ENCODE measurements around the gene USO1.
"Not testable (repeated sequence)": the region's sequence is repeated elsewhere in the genome, so short reads cannot be mapped to it uniquely, and the experiment has no call there.

The USO1 gene

DNA sequence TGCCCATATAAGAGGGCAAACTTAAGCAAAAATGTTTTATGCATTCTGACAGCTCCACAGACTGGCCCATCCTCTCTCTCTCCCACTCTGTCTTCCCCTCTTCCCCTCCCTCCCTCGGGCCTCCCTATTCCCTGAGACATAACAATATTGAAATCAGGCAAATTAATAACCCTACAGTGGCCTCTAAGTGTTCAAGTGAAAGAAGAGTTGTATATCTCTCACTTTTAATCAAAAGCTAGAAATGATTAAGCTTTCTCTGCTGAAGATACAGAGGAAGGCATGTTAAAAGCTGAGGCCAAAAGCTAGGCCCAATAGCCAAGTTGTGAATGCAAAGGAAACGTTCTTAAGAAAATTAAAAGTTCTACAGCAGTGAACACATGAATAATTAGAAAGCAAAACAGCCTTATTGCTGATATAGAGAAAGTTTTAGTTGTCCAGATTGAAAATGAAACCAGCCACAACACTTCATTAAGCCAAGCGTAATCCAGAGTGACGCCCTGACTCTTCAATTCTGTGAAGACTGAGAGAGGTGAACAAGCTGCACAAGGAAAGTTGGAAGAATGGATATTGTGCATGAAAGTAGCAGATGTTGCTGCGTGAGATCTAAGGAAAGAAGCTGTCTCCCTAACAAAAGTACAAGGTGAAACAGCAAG lies 54.9 kb downstream of the USO1 start:
- DNase-seq, result no peak

DNA sequence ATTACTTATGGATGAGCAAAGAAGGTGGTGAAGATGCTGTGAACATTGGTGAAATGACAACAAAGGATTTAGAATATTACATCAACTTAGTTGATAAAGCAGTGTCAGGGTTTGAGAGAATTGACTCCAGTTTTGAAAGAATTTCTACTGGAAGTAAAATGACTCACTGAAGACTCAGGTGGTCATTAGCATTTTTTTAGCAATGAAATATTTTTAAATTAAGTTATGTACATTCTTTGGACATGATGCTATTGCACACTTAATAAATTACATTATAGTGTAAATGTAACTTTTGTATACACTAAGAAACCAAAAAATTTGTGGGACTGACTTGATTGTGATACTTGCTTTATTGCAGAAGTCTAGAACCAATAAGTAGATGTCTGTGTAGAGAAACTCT lies 56.9 kb downstream of the USO1 start:
- DNase-seq, result no peak

DNA sequence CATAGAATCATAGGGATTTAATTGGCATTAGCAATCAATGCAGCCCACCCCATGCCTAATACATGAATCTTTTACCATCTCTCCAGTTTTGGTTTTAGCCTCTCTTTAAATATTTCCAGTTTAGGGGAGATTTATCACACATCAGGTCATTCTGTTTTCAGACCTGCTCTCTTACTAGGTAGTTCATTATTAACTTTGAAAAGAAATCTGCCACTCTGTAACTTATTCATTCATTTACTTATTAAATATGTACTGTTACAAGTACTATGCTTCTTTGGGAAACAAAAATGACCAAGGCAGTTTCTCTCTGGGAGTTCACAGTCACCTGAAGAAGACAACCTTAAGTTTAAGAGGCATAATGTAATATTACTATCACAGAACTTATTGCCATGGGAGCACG lies 62.1 kb downstream of the USO1 start:
- no peak for DNase-seq

DNA sequence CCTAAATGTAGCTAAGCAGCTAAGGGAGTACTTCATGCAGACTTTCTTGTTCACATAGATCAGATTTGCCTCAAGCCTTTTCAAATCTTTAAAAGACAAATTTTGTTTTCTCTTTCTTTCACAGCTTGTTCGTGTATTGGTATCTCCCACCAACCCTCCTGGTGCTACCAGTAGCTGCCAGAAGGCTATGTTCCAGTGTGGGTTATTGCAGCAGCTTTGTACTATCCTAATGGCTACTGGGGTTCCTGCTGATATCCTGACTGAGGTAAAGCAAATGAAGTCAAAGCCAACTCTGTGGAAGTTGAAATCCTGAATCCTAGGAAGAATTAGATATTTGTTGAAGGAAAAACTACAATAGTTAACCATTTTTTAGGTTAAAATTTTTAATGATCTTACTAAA lies 62.6 kb downstream of the USO1 start:
- DNase-seq, result no peak

DNA sequence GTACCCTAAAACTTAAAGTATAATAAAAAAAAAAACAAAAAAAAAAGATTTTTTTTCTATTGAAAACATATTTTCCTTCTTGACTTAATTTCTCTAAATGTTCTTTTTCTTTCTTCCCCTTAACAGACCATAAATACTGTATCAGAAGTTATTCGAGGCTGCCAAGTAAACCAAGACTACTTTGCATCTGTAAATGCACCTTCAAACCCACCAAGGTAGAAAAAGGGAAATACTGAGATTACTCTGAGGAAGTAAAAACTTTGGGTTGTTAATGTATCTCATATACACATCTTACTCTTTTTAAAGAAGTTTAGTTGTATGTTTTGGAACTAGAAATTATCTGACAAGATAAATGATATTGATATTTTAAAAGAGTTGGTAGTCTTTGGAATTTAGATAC lies 65.6 kb downstream of the USO1 start:
- DNase-seq, result no peak

DNA sequence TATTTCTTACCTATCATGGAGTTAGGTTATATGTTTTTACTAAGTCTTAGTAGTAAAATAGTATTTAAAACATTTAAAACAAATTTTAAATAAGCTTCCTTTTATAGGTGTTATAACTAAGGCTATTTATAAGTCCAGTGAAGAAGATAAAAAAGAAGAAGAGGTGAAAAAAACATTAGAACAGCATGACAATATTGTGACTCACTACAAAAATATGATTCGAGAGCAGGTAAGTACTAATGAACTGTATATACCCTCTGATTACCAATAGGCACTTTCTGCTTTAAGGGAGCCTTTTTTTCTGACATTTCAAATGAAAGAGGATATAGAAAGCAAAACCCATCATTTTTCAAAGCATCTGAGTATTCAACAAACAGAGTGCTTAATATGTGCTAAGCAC lies 76.6 kb downstream of the USO1 start:
- no peak for DNase-seq

DNA sequence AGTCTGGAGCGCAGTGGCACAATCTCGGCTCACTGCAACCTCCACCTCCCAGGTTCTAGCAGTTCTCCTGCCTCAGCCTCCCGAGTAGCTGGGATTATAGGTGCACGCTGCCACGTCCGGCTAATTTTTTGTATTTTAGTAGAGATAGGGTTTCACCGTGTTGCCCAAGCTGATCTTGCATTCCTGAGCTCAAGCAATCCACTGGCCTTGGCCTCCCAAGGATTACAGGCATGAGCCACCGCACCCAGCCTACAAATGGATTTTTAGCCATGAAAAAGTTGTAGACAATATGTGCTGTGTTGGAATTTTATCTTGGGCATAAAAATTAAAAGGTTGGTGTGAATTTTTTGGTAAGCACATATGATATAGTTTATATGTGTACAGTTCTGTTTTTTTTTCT lies 81.7 kb downstream of the USO1 start:
- not testable (repeated sequence) for DNase-seq

DNA sequence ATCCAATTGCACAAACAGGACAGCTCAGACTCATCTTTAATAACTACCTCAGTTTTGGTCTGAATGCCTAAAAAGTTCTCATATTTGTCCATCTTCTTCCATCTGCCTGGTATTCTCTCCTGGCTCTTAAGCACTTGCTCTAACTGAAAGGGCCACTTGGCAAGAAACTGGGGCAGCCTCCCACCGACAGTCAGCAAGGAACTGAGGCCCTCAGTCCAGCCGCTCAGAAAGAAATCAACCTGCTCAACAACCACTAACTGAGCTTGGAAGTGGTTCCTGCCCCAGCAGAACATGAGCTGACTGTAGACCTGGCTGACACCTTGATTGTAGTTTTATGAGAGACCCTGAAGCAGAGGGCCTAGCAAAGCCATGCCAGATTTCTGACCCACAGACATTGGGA lies 93.5 kb downstream of the USO1 start:
- no peak for DNase-seq

DNA sequence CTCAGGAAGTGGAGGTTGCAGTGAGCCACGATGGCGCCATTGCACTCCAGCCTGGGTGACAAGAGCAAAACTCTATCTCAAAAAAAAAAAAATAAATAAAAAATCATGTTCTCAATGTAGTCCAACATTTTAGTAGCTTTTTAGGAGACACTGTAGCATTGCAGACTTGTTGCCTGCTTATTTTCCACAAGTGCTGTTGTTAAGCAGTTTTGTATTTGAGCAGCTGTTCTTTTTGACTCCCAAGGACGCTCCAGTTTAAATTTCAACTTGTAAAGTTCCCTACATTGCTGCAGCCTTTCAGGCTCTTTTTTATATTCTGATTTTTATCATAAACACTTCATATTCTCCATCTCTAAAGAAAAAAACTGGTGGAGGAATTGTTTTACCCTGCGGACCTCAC lies 94.7 kb downstream of the USO1 start:
- DNase-seq, result no peak

DNA sequence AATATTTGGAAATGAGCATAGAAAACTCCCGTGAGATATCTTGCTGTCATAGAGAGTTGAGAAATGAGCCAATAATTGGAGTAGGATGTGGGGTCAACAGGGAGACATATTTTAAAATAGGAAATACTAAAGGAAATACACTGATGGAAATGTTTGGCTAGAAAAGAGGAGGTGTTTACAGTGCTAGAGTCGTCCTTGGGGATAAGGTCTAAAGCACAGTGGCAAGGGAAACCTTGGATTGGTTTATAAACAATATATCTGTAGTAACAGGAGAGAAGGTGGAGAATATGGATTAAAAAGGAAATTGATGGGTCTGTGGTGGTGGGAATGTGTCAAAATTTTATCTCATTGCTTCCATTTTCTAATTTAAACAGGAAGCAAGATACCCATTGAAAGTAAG lies 95.8 kb downstream of the USO1 start:
- DNase-seq, result no peak

DNA sequence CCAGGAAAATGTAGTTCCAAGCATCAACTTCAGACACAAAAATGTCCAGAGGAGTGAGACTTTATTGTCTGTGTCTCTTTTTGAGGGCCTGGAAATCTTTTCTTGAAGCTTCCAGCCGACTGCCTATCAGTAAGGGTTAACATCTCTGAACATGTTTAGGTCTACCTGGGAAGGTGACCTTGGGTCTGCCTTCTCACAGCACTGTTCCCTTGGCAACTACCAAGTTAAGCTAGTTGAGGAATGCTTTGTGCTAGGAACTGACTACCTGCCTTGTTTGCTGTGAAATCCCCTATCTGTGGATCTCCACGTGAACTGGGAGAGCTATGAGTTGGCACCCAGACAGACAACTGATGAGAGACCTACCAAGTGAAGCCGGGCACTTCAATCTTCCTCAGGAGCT lies 96.3 kb downstream of the USO1 start:
- no peak for DNase-seq

DNA sequence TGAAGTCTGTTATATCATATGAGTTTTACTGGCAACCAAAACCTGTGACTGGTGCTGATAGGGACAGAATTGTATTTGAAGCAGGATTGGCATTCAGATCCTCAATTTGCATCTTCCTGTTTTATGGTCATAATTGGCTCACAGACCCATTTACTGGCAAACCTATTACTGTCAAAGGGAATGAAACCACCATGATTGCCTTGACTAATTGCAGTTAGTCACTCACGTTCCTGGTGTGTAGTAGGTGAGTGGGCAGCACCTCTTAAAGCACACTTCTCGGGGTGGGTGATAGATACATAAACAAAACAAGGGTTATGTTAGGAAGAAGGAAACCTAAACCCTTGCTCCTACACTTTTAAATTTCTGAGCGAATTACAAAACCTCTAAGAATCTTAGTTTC lies 96.8 kb downstream of the USO1 start:
- no peak for DNase-seq

DNA sequence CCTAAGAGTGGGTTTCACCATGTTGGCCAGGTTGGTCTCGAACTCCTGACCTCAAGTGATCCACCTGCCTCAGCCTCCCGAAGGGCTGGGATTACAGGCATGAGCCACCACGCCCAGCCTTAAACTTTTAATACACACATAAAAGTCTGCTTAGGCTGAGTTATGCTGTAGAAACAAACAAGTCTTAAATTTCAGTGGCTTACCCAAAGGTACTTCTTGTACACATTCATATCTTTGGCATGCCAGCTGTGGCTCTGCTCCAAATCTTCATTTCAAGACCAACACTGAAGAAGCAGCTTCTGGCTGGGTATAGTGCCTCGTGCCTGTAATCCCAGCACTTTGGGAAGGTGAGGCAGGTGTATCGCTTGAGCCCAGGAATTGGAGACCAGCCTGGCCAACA lies 97.6 kb downstream of the USO1 start:
- DNase-seq, result no peak

DNA sequence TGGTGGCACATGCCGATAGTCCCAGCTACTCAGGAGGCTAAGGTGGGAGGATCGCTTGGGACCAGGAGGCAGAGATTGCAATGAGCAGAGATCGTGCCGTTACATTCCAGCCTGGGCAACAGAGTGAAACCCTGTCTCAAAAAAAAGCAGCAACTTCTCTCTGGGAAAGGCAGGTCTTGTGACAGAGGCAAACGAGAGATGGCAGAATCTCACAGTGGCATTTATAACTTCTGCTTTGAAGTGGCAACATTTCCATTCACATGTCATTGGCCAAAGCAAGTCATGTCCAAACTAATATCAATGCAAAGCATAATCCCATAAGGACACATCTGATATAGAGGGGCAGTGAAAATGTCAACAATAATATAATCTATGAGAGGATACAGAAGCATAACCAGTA lies 98.0 kb downstream of the USO1 start:
- no peak for DNase-seq

DNA sequence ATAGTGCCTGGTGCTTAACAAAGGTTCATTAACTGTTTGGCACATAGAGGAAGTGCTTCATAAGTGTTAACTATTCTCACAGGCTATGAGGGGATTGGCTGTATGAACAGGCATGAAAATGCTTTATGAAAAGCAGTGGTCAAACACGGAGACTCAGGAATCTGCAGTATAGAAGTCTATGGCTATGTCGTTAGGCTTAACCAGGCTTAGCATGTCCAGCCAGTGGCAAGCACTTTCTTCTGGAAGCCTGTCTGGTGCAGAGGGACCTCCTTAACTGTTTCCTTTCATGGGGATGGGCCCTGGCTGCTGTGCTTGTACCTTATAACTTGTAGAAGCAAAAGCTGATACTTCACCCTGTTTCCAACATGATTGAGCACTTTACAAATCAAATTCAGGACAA lies 99.4 kb downstream of the USO1 start:
- no peak for DNase-seq

DNA sequence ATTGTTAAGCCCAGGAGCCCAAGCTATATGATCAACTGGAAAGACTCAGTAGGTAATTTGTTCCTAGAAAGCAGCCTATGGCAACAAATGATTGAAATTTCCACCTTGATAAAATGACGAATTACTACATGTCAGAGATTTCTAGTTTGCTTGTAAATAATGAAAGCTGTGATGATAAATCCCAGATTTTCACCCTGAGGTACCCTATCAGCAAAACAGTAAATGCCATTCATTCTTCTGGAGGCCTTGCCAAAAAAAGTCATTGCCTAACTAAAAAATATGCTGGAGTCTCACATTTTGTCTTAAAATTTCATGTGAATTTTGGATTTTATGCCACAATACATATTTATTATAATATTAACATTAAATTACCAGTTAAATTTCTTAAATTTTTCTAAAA lies 106.5 kb downstream of the USO1 start:
- no peak for DNase-seq

DNA sequence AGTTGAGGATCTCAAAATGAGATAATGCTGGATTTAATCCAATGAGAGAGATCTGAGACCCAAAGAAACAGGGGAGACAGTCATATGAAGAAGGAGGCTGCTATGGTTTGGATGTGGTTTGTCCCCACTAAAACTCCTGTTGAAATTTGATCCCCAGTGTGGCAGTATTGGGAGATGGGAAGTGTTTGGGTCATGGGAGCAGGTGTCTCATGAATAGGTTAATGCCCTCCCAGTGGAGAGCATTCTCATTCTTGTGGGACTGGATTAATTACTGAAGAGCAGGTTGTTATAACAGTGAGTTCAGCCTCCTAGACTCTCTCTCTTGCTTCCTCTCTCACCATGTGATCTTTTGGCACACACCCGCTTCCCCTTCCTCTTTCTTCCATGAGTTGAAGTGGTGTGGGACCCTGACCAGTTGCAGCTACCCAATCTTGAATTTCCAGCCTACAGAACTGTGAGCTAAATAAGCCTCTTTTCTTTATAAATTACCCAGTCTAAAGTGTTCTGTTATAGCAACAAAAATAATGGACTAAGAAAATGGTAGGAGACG lies 107.6 kb downstream of the USO1 start:
- DNase-seq, result no peak

DNA sequence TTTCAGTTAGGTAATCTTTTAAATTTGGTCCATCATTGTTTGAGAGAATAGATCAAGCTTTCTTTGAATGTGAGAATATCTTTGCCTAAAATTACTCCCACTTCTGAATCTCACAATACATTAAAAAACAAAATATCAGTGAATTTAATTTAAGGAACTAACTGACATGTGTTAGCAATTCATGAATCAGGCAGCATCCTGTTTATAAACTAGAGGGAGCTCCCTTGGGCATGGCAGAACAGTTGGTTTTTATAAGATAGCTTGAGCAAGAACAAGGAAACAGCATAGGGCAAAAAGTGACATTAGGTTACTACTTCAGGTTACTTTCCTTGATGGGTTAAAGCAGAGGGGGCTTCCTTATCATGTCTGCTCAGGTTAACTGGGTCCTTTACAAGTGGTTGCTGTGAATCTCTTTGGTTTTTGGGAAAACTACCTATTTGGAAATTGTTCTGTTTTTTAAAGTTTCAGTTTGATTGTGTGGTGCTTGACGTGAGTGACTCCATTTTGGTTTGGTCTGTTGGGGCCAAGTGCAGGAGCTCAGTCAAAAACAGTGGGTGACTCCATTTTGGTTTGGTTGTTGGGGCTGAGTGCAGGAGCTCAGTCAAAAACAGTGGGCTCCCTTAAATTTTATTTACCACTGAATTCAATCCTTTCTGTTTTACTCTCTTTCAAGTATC lies 109.9 kb downstream of the USO1 start:
- DNase-seq, result no peak

DNA sequence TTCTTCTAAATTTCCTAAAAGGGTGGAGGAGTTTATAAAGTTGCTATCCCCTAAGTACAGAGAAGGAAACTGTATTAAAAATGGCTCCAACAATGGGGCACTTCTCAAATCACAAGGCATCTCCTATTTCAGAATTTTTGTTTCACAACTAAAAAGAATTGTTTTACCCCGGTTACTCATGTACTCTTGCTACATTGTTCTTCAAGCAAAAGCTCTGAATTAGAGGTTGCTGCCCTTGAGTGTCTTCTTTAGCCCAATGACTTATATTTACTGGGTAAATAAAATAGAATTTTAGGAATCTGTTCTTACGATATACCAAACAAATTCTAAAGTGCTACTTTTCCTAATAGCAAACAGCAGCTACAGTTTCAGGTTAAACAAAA lies 110.4 kb downstream of the USO1 start:
- no peak for DNase-seq

DNA sequence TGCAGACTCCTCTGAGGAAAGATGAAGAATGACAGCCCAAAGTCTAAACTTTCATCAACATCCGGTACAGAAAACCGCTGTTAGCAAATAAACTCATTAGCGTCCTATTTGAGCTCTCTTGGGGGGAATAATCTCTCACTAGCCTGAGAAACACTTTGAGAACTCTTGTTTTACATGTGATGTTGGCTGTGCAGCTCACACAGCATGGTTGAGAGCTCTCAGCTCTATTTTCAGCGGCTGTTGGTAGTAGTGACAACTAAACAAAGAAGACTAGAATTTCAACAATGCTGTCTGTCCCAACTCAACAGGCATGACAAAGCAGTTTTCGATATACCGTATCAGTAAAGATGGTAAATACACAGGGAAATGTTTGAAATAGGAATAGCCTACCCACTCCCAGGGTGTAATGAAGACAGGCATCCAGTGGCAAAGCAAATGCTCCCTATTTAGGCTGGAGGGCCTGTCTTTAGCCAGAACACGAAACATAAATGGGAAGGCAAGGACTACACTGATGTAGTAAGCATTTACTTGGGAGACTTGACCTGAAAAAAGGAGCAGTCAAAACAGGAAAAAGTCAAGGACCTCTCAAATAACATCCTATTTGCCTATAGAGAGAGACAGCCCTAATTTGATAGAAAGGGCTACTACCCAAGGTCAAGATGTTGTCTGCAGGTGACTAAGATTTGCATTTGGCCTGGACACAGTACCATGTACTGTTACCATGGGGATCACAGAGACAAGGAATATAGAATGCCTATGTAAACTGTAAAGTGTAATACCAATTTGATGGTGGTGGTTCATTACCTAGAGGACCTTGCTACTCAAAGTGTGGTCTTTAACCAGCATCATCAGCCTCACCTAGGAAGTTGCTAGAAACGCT lies 117.5 kb downstream of the USO1 start:
- DNase-seq, result no peak

DNA sequence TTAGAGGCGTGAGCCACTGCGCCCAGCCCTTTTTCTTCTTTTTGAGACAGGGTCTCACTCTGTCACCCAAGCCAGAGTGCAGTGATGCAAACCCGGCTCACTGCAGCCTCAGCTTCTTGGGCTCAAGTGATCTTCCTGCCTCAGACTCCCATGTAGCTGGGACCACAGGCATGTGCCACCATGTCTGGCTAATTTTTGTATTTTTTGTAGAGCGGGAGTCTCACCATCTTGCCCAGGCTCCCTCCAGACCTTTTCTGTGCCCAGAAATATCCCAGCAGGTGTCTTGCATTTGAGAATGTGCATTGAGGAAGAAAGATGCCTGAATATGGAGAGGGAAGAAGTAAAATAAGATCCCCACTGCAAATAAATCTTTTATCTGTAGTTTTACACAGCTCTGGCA lies 119.2 kb downstream of the USO1 start:
- no peak for DNase-seq

DNA sequence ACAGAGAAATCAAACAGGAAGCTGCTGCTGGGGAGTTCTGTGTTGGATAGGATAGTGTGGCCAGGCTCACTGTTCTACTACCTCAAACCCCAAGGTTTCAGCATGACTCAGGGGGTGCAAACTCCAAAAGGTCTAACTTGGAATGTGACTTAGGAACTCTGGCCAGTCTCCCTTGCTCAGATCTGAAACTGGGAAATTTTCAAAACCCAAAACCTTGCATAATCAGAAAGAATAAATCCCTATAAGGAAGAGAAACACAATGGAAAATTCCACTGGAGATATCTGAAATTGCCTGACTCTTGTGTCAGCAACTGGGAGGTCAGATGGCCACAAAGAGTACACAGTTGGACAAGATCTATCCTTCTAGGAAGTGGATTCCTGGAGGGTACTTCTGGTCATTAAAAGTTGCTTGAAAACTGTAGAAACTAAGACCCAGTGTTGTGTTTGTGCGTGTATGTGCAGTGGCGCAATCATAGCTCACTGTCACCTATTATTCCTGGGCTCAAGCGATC lies 119.8 kb downstream of the USO1 start:
- DNase-seq, result no peak

DNA sequence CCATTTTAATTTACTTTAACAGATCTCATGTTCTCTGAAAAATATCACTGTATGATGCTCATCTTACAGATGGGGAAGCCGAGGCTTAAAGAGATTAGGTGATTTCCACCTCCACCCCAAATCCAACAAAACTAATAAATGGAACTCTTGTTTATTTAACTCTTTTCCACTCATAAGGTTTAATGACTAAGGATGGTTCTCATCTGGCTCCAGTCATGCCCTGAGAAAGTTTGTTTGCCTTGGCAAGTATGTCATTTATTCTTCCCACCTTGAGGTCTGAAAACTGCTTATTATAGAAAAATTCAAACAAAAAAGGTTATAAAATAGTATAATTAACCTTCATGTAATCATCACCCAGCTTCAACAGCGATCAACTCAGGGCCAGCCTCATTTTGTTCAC lies 121.6 kb downstream of the USO1 start:
- DNase-seq, result no peak

All from NCI-H1694 treated with DMSO at 0.1 percent for 48 hours (cell line).